ENCODE measurements around the gene DCLK1.

The DCLK1 gene

GRCh38 chr13:35856084-35856483, 275.1 kb downstream of the DCLK1 start:
- DNase-seq: no peak

- DNase-seq: no peak
Observed at GRCh38 chr13:35855531-35856019, 275.6 kb downstream of the DCLK1 start.

- no peak for DNase-seq
Observed at GRCh38 chr13:35854286-35854685, 276.9 kb downstream of the DCLK1 start.

GRCh38 chr13:35851881-35852280, 279.3 kb downstream of the DCLK1 start:
- DNase-seq: no peak

GRCh38 chr13:35851356-35851755, 279.8 kb downstream of the DCLK1 start:
- DNase-seq: no peak

GRCh38 chr13:35850569-35850968, 280.6 kb downstream of the DCLK1 start:
- no peak for DNase-seq

- no peak for DNase-seq
Observed at GRCh38 chr13:35849256-35849644, 281.9 kb downstream of the DCLK1 start.

- no peak for DNase-seq
Observed at GRCh38 chr13:35848336-35849255, 282.6 kb downstream of the DCLK1 start.

- DNase-seq: no peak
Observed at GRCh38 chr13:35843272-35843671, 287.9 kb downstream of the DCLK1 start.

- no peak for DNase-seq
Observed at GRCh38 chr13:35841060-35841521, 290.1 kb downstream of the DCLK1 start.

- DNase-seq: no peak
Observed at GRCh38 chr13:35839806-35840205, 291.4 kb downstream of the DCLK1 start.

- no peak for DNase-seq
Observed at GRCh38 chr13:35838356-35838755, 292.8 kb downstream of the DCLK1 start.

- no peak for DNase-seq
Observed at GRCh38 chr13:35836446-35836845, 294.7 kb downstream of the DCLK1 start.

- no peak for DNase-seq
Observed at GRCh38 chr13:35835989-35836388, 295.2 kb downstream of the DCLK1 start.

- DNase-seq: no peak
Observed at GRCh38 chr13:35833608-35834275, 297.4 kb downstream of the DCLK1 start.

GRCh38 chr13:35833031-35833430, 298.2 kb downstream of the DCLK1 start:
- no peak for DNase-seq

- no peak for DNase-seq
Observed at GRCh38 chr13:35832551-35832950, 298.6 kb downstream of the DCLK1 start.

GRCh38 chr13:35830850-35831450, 300.2 kb downstream of the DCLK1 start:
- no peak for DNase-seq

- DNase-seq: no peak
Observed at GRCh38 chr13:35826626-35827254, 304.4 kb downstream of the DCLK1 start.

GRCh38 chr13:35824825-35825224, 306.4 kb downstream of the DCLK1 start:
- no peak for DNase-seq

GRCh38 chr13:35824395-35824794, 306.8 kb downstream of the DCLK1 start:
- DNase-seq: no peak

- no peak for DNase-seq
Observed at GRCh38 chr13:35822666-35823065, 308.5 kb downstream of the DCLK1 start.

GRCh38 chr13:35818633-35819067, 312.5 kb downstream of the DCLK1 start:
- DNase-seq: no peak

Data from activated CD4-positive, alpha-beta T cell treated with anti-CD3 and anti-CD28 coated beads for 4 hours (primary cell).